HG02840 (cell line): ENCODE measurements around the gene TRIM8.

Source experiments
- ATAC-seq: cut with Tn5 transposase; IDR thresholded peaks from one replicate; pipeline ENCODE4 v1.9.1; 2021; ENCODE audit warnings: mild to moderate bottlenecking, moderate library complexity, moderate number of reproducible peaks; ENCODE audit not compliant: unreplicated experiment, low FRiP score

Gene TRIM8

GRCh38 chr10:102615361-102615760 is 28.9 kb upstream of the TRIM8 start:
- no peak for ATAC-seq

- ATAC-seq, result no peak
Measured at GRCh38 chr10:102616066-102616770, 28.1 kb upstream of the TRIM8 start.

GRCh38 chr10:102617041-102617440 is 27.2 kb upstream of the TRIM8 start:
- no peak for ATAC-seq

- ATAC-seq, result no peak
Measured at GRCh38 chr10:102617816-102618215, 26.5 kb upstream of the TRIM8 start.

- ATAC-seq, result no peak
Measured at GRCh38 chr10:102619281-102619981, 24.8 kb upstream of the TRIM8 start.

GRCh38 chr10:102620138-102620590 is 24.1 kb upstream of the TRIM8 start:
- ATAC-seq, result no peak

GRCh38 chr10:102620591-102621442 is 23.5 kb upstream of the TRIM8 start:
- ATAC-seq, result no peak

GRCh38 chr10:102621443-102622325 is 22.6 kb upstream of the TRIM8 start:
- ATAC-seq, result no peak

GRCh38 chr10:102624094-102624493 is 20.2 kb upstream of the TRIM8 start:
- no peak for ATAC-seq

GRCh38 chr10:102624751-102625645 is 19.3 kb upstream of the TRIM8 start:
- no peak for ATAC-seq

- no peak for ATAC-seq
Measured at GRCh38 chr10:102626026-102626685, 18.1 kb upstream of the TRIM8 start.

- ATAC-seq, result no peak
Measured at GRCh38 chr10:102627291-102627735, 17.0 kb upstream of the TRIM8 start.

- no peak for ATAC-seq
Measured at GRCh38 chr10:102627736-102628293, 16.5 kb upstream of the TRIM8 start.

- ATAC-seq, result no peak
Measured at GRCh38 chr10:102628451-102628911, 15.8 kb upstream of the TRIM8 start.

GRCh38 chr10:102629661-102630614 is 14.3 kb upstream of the TRIM8 start:
- no peak for ATAC-seq

GRCh38 chr10:102630663-102631062 is 13.6 kb upstream of the TRIM8 start:
- ATAC-seq, result no peak
